GM12878 (cell line): ENCODE results near the gene ZNF480. TPM values are rescaled to one million over a fixed set of nuclear protein-coding genes. Genes with fewer than 3 reads are reported as not detected.

Source experiments
- ATF7 ChIP-seq: fragments of 450-650 bp; IDR thresholded peaks from 2 replicates; pipeline ENCODE4 v1.6.1; 2016; ENCODE audit warnings: low read depth, mild to moderate bottlenecking
- CBX5 ChIP-seq: sonication (generic); IDR thresholded peaks from 2 replicates; pipeline ENCODE4 v1.6.1; 2016; ENCODE audit warnings: low read depth, moderate library complexity, mild to moderate bottlenecking, inconsistent platforms
- ESRRA ChIP-seq: IDR thresholded peaks from 2 replicates; pipeline ENCODE4 v1.6.1; 2012; ENCODE audit warnings: mild to moderate bottlenecking, low read length, improper control_type of control experiment
- FOXM1 ChIP-seq: IDR thresholded peaks from 2 replicates; pipeline ENCODE4 v1.6.1; 2012; ENCODE audit warnings: low read depth, mild to moderate bottlenecking, inconsistent platforms, low read length, moderate library complexity
- GABPA ChIP-seq: IDR thresholded peaks from 2 replicates; pipeline ENCODE4 v1.6.1; 2014; ENCODE audit warnings: antibody characterized with exemption, low read depth, mild to moderate bottlenecking, inconsistent platforms
- MTA2 ChIP-seq: fragments of 450-650 bp; IDR thresholded peaks from 2 replicates; pipeline ENCODE4 v1.6.1; 2016; ENCODE audit warnings: low read depth, mild to moderate bottlenecking, moderate library complexity
- NFYB ChIP-seq: IDR thresholded peaks from 2 replicates; pipeline ENCODE4 v1.6.1; 2011; ENCODE audit warnings: low read depth, mild to moderate bottlenecking, low read length, improper control_type of control experiment, moderate library complexity; ENCODE audit not compliant: insufficient read depth
- NR2C1 ChIP-seq: fragments of 450-650 bp; IDR thresholded peaks from 2 replicates; pipeline ENCODE4 v1.6.1; 2017; ENCODE audit warnings: antibody characterized with exemption, mild to moderate bottlenecking, moderate library complexity
- POLR2AphosphoS5 ChIP-seq: IDR thresholded peaks from 2 replicates; pipeline ENCODE4 v1.6.1; 2011; ENCODE audit warnings: mild to moderate bottlenecking, low read length, inconsistent platforms
- RAD21 ChIP-seq: IDR thresholded peaks from 2 replicates; pipeline ENCODE4 v1.6.1; 2011; ENCODE audit warnings: mild to moderate bottlenecking, low read depth, low read length, moderate library complexity; ENCODE audit not compliant: insufficient read depth
- RBBP5 ChIP-seq: fragments of 200-600 bp; sonication (generic); conservative IDR thresholded peaks from 2 replicates; pipeline ENCODE4 v1.6.1; 2016
- REST ChIP-seq: IDR thresholded peaks from 2 replicates; pipeline ENCODE4 v1.6.1; 2012; ENCODE audit warnings: mild to moderate bottlenecking, low read depth, low read length
- SREBF1 ChIP-seq: IDR thresholded peaks from 2 replicates; pipeline ENCODE4 v1.6.1; 2012; ENCODE audit warnings: mild to moderate bottlenecking, low read length
- STAT3 ChIP-seq: IDR thresholded peaks from 2 replicates; pipeline ENCODE4 v1.6.1; 2011; ENCODE audit warnings: low read depth, low read length, improper control_type of control experiment
- TBL1XR1 ChIP-seq: IDR thresholded peaks from 2 replicates; pipeline ENCODE4 v1.6.1; 2012; ENCODE audit warnings: low read depth, low read length, improper control_type of control experiment
- USF2 ChIP-seq: IDR thresholded peaks from 2 replicates; pipeline ENCODE4 v1.6.1; 2011; ENCODE audit warnings: low read depth, low read length, improper control_type of control experiment, borderline replicate concordance
- WRNIP1 ChIP-seq: IDR thresholded peaks from 2 replicates; pipeline ENCODE4 v1.6.1; 2011; ENCODE audit warnings: low read depth, low read length, improper control_type of control experiment, borderline replicate concordance
- ZNF384 ChIP-seq: IDR thresholded peaks from 2 replicates; pipeline ENCODE4 v1.6.1; 2012; ENCODE audit warnings: low read depth, mild to moderate bottlenecking, low read length, improper control_type of control experiment, borderline replicate concordance
- polyA plus RNA-seq, 11 experiments: library from polyadenylated mRNA; depleted of rRNA in 4 of 11; unstranded in 6 of 11; stranded (reverse) in 5 of 11; fragments of >200 nt; fragmentation: Nextera tagmentation in 4 of 11; fragmentation: Illumina TruSeq in 1 of 11; extraction: Ambion mirVana in 4 of 11; extraction: Trizol in 1 of 11; gene quantifications; 1 replicate in 1 of 11; 2 replicates in 10 of 11; pipeline versions ENCODE4 v1.2.1 to v1.2.3, GENCODE V29; 2011 to 2016; ENCODE audit warnings: inconsistent platforms in 2 of 11, missing spikeins in 2 of 11, low read depth in 1 of 11
- total RNA-seq, 4 experiments: library from RNA; depleted of rRNA in 3 of 4; stranded (reverse); fragments of >200 nt in 3 of 4; fragmentation: Illumina TruSeq in 1 of 4; extraction: Trizol in 1 of 4; gene quantifications; 2 replicates each; pipeline versions ENCODE4 v1.2.1 to v1.2.3, GENCODE V29; 2013 to 2021
- TF ChIP-seq, protein P1 (sequence below): fragments of 450-650 bp; IDR thresholded peaks from 2 replicates; pipeline ENCODE4 v1.6.1; 2017; ENCODE audit warnings: mild to moderate bottlenecking, moderate library complexity
- TF ChIP-seq, protein P2 (sequence below): fragments of 450-650 bp; IDR thresholded peaks from 2 replicates; pipeline ENCODE4 v1.6.1; 2017; ENCODE audit warnings: mild to moderate bottlenecking, low read depth, inconsistent platforms; ENCODE audit not compliant: poor library complexity, severe bottlenecking

The ZNF480 gene
- total and polyA plus RNA-seq, 10 of the 15 experiments (the other 5 are each of a cell fraction or from before 2014, with no cell fraction given), result 6.6 to 26.5 (median 16.8) TPM

DNA sequence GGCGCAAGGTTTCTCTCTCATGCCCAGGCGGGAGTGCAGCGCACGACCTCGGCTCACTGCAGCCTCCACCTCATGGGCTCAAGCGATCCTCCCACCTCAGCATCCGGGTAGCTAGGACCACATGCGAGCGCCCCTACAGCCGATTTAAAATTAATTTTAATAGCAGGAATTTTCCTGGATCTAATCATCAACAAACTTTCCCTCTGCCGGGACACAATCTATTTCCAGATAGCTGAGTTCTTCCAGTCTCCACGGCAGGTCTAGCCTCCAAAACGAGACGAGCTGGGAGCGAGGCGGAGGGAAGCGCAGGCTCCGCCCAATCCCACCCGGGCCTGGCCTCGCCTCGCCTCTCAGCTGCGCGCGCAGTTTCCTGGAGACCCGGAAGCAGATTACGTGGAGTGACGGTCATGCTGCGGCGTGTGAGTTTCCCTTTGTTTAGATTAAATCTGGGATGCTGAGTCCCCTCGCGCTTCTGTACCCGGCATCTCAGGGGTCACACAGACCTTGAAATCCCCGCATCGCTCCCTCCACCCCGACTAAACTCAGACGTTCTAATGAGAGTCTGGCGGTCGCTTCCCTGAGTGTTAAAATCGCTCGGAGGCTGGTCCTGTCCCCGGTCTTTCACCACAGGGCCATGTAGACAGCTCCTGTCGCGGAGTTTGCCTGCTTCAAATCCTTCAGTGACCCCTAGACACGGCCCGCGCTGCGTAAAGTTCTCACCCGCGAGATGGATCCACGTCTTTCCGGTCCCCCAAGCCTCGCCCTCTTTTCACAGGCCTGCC, 72.8 kb downstream of the ZNF480 start, which contains the start of gene ZNF880 (continued):
- TF ChIP-seq, protein P1, sequence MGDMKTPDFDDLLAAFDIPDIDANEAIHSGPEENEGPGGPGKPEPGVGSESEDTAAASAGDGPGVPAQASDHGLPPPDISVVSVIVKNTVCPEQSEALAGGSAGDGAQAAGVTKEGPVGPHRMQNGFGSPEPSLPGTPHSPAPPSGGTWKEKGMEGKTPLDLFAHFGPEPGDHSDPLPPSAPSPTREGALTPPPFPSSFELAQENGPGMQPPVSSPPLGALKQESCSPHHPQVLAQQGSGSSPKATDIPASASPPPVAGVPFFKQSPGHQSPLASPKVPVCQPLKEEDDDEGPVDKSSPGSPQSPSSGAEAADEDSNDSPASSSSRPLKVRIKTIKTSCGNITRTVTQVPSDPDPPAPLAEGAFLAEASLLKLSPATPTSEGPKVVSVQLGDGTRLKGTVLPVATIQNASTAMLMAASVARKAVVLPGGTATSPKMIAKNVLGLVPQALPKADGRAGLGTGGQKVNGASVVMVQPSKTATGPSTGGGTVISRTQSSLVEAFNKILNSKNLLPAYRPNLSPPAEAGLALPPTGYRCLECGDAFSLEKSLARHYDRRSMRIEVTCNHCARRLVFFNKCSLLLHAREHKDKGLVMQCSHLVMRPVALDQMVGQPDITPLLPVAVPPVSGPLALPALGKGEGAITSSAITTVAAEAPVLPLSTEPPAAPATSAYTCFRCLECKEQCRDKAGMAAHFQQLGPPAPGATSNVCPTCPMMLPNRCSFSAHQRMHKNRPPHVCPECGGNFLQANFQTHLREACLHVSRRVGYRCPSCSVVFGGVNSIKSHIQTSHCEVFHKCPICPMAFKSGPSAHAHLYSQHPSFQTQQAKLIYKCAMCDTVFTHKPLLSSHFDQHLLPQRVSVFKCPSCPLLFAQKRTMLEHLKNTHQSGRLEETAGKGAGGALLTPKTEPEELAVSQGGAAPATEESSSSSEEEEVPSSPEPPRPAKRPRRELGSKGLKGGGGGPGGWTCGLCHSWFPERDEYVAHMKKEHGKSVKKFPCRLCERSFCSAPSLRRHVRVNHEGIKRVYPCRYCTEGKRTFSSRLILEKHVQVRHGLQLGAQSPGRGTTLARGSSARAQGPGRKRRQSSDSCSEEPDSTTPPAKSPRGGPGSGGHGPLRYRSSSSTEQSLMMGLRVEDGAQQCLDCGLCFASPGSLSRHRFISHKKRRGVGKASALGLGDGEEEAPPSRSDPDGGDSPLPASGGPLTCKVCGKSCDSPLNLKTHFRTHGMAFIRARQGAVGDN, result 0 out of 2 replicates have a peak, but pooled peaks have one; percentile 39
- TF ChIP-seq NR2C1 (peak; percentile 90), CBX5 (0 out of 2 replicates have a peak, but pooled peaks have one; percentile 21), GABPA (peak; percentile 78; the same call in 1 of the 2 replicates), USF2 (no peak), NFYB (0 out of 2 replicates have a peak, but pooled peaks have one; percentile 26), FOXM1 (no peak), STAT3 (no peak), RAD21 (no peak), ESRRA (no peak), REST (no peak), ATF7 (no peak), SREBF1 (no peak), ZNF384 (no peak), POLR2AphosphoS5 (peak; percentile 90), TBL1XR1 (no peak), RBBP5 (no peak), WRNIP1 (no peak), MTA2 (0 out of 2 replicates have a peak, but pooled peaks have one; percentile 25)
- TF ChIP-seq, protein P2, sequence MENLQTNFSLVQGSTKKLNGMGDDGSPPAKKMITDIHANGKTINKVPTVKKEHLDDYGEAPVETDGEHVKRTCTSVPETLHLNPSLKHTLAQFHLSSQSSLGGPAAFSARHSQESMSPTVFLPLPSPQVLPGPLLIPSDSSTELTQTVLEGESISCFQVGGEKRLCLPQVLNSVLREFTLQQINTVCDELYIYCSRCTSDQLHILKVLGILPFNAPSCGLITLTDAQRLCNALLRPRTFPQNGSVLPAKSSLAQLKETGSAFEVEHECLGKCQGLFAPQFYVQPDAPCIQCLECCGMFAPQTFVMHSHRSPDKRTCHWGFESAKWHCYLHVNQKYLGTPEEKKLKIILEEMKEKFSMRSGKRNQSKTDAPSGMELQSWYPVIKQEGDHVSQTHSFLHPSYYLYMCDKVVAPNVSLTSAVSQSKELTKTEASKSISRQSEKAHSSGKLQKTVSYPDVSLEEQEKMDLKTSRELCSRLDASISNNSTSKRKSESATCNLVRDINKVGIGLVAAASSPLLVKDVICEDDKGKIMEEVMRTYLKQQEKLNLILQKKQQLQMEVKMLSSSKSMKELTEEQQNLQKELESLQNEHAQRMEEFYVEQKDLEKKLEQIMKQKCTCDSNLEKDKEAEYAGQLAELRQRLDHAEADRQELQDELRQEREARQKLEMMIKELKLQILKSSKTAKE, result no peak
